Small intestine (tissue), 7 donors: Measurements from ENCODE around the gene ANKLE1. TPM values are rescaled to one million over a fixed set of nuclear protein-coding genes. Genes with fewer than 3 reads are reported as not detected.

Experiments
- DNase-seq, 2 donors: peaks; one replicate each; pipeline versions ENCODE4 v3.0.0 to v3.0.0-alpha.2; 2013
- FAIRE-seq: peaks from 2 replicates; lab custom pipeline; 2012; peaks lifted over from hg19 to GRCh38; lab: Jason Lieb, UNC
- H3K27ac ChIP-seq, 3 donors: one replicate each; pipeline ENCODE4 v1.5.1; 2013; ENCODE audit warnings: low read length in 2 of 3, mild to moderate bottlenecking in 2 of 3, control low read depth in 1 of 3, inconsistent platforms in 1 of 3, low read depth in 1 of 3, moderate library complexity in 1 of 3
- H3K27me3 ChIP-seq, 3 donors: one replicate each; pipeline ENCODE4 v1.6.1; 2013; ENCODE audit warnings: low read length in 3 of 3, inconsistent platforms in 1 of 3; ENCODE audit not compliant: control insufficient read depth in 3 of 3, insufficient read depth in 3 of 3
- H3K36me3 ChIP-seq, 3 donors: one replicate each; pipeline ENCODE4 v1.6.1; 2013; ENCODE audit warnings: low read length in 3 of 3, inconsistent platforms in 1 of 3, low read depth in 1 of 3, mild to moderate bottlenecking in 1 of 3, moderate library complexity in 1 of 3; ENCODE audit not compliant: control insufficient read depth in 3 of 3, insufficient read depth in 2 of 3
- H3K4me1 ChIP-seq, 3 donors: one replicate each; pipeline ENCODE4 v1.6.1; 2013; ENCODE audit warnings: low read length in 2 of 3, inconsistent platforms in 1 of 3, low read depth in 1 of 3, mild to moderate bottlenecking in 1 of 3, moderate library complexity in 1 of 3; ENCODE audit not compliant: control insufficient read depth in 3 of 3, insufficient read depth in 2 of 3
- H3K4me3 ChIP-seq, 3 donors: one replicate each; pipeline ENCODE4 v1.5.1; 2013; ENCODE audit warnings: low read length in 3 of 3, control low read depth in 1 of 3, inconsistent platforms in 1 of 3, low read depth in 1 of 3, mild to moderate bottlenecking in 1 of 3, moderate library complexity in 1 of 3
- H3K9me3 ChIP-seq, 2 donors: one replicate each; pipeline ENCODE4 v1.6.1; 2013; ENCODE audit warnings: low read depth in 1 of 2, low read length in 1 of 2; ENCODE audit not compliant: control insufficient read depth in 2 of 2, insufficient read depth in 1 of 2
- WGBS, 3 donors: extraction: QIAGEN DNeasy Blood & Tissue Kit; methylation state at CpG; one replicate each; pipeline ENCODE4 v1.1.7; 2013; 5-methylcytosine and 5-hydroxymethylcytosine counted together
- polyA plus RNA-seq, 4 donors: library from polyadenylated mRNA; stranded (reverse) in 3 of 4; unstranded in 1 of 4; fragments of 200-250 nt in 3 of 4; fragments of 120-200 nt in 1 of 4; gene quantifications; one replicate each; pipeline versions ENCODE4 v1.2.1 to v1.2.3, GENCODE V29; 2013
- donor health status: healthy with polysubstance abuse.
- donor health status: control.
- donor health status: control.
- donor health status: Bipolar disorder and iron deficiency.
- donor health status: healthy.

The ANKLE1 gene
- polyA plus RNA-seq, 4 donors, result 0.15 to 0.71 (median 0.22) TPM; not detected in 1

GRCh38 chr19:17321655-17322489 is 40.2 kb downstream of the ANKLE1 start:
- Histone ChIP-seq H3K4me3 (no peak overlapping the region), H3K27me3 (no peaks in the 10 kb centered on the region), H3K9me3 (no peaks in the 10 kb centered on the region), H3K27ac (no peak overlapping the region), H3K4me1 (no peaks in the 10 kb centered on the region), H3K36me3 (peaks cover 7 to 64% (median 10%) of the 10 kb centered on the region in 3 donors)
- 86 to 93% (median 89%) methylated on average over 15 to 19 of the region's 19 CpGs for WGBS, 3 donors
- DNase-seq (no peak), FAIRE-seq (no peak)

- FAIRE-seq (no peak), DNase-seq (no peak)
- Histone ChIP-seq H3K4me3 (no peak overlapping the region), H3K9me3 (no peaks in the 10 kb centered on the region), H3K36me3 (peaks cover 7 to 61% (median 10%) of the 10 kb centered on the region in 3 donors), H3K4me1 (peaks cover 0 to 5% (median 0%) of the 10 kb centered on the region in 3 donors), H3K27ac (no peak overlapping the region), H3K27me3 (no peaks in the 10 kb centered on the region)
- 74 to 86% (median 77%) methylated on average over 10 of the region's 10 CpGs for WGBS, 3 donors
These were observed 41.2 kb downstream of the ANKLE1 start for GRCh38 chr19:17322854-17323253.

GRCh38 chr19:17323300-17323963 is 41.7 kb downstream of the ANKLE1 start:
- no peak for DNase-seq
- Histone ChIP-seq H3K4me1 (peaks cover 0 to 10% (median 0%) of the 10 kb centered on the region in 3 donors), H3K27ac (no peak overlapping the region), H3K4me3 (no peak overlapping the region), H3K9me3 (no peaks in the 10 kb centered on the region), H3K36me3 (peaks cover 7 to 57% (median 10%) of the 10 kb centered on the region in 3 donors), H3K27me3 (no peaks in the 10 kb centered on the region)
- WGBS, 3 donors, result 39 to 59% (median 40%) methylated on average over 20 to 56 of the region's 56 CpGs
- FAIRE-seq, result no peak

- WGBS, 3 donors, result 19 to 40% (median 26%) methylated on average over 4 to 7 of the region's 7 CpGs
- no peak overlapping the region for H3K27ac ChIP-seq
- FAIRE-seq (no peak), DNase-seq (no peak)
- H3K36me3 ChIP-seq, result peaks cover 7 to 53% (median 10%) of the 10 kb centered on the region in 3 donors
- no peaks in the 10 kb centered on the region for H3K9me3 ChIP-seq
- H3K27me3 ChIP-seq, result no peaks in the 10 kb centered on the region
- no peak overlapping the region for H3K4me3 ChIP-seq
- peaks cover 0 to 10% (median 3%) of the 10 kb centered on the region in 3 donors for H3K4me1 ChIP-seq
These were observed 42.2 kb downstream of the ANKLE1 start for GRCh38 chr19:17323964-17324332.

GRCh38 chr19:17324357-17325114 is 42.8 kb downstream of the ANKLE1 start:
- no peak for FAIRE-seq
- Histone ChIP-seq H3K36me3 (peaks cover 6 to 47% (median 10%) of the 10 kb centered on the region in 3 donors), H3K27ac (no peak overlapping the region), H3K4me3 (no peak overlapping the region), H3K27me3 (peaks cover 0 to 3% (median 0%) of the 10 kb centered on the region in 3 donors), H3K9me3 (no peaks in the 10 kb centered on the region), H3K4me1 (peaks cover 0 to 14% (median 5%) of the 10 kb centered on the region in 3 donors)
- 91% methylated on average over 20 to 28 of the region's 28 CpGs for WGBS, 3 donors
- DNase-seq, result no peak

DNA sequence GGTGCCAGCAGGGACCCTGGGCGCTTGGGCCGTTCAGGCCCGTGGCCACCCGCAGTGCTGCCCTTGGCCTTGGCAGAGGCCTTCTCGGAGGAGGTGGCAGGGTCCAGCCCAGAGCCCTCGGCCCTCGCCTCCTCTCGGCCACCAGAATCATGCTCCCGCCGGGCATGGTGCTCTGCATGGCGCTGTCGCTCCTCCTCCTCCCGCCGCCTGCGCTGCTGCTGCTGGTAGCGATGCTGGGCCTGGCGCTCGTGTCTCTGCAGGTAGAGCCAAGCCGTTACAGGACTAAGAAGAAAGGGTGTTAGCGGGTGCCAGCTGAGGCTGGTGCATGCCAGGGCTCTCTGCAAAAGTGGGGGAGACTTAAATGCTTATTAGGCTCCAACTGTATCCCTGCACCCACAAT is 43.4 kb downstream of the ANKLE1 start:
- Histone ChIP-seq H3K27me3 (peaks cover 0 to 9% (median 0%) of the 10 kb centered on the region in 3 donors), H3K9me3 (no peaks in the 10 kb centered on the region), H3K4me3 (no peak overlapping the region), H3K36me3 (peaks cover under 1 to 44% (median 10%) of the 10 kb centered on the region in 3 donors), H3K27ac (no peak overlapping the region), H3K4me1 (peaks cover 0 to 16% (median 5%) of the 10 kb centered on the region in 3 donors)
- WGBS, 3 donors, result 95 to 97% (median 96%) methylated on average over 20 of the region's 20 CpGs
- no peak for FAIRE-seq
- no peak for DNase-seq

- FAIRE-seq (no peak), DNase-seq (no peak)
- H3K4me1 ChIP-seq, result peaks cover 0 to 16% (median 5%) of the 10 kb centered on the region in 3 donors
- WGBS, 3 donors, result 75 to 93% (median 85%) methylated on average over 17 of the region's 17 CpGs
- peaks cover 0 to 42% (median 7%) of the 10 kb centered on the region in 3 donors for H3K36me3 ChIP-seq
- H3K27ac ChIP-seq, result no peak overlapping the region
- H3K4me3 ChIP-seq, result no peak overlapping the region
- peaks cover 0 to 15% (median 0%) of the 10 kb centered on the region in 3 donors for H3K27me3 ChIP-seq
- H3K9me3 ChIP-seq, result no peaks in the 10 kb centered on the region
These were observed 44.3 kb downstream of the ANKLE1 start for GRCh38 chr19:17325881-17326594.
